Tibial nerve (tissue), 4 donors: ENCODE measurements around the gene SLC15A4.

Experiments
- EP300 ChIP-seq, 2 donors: sonication (generic); formaldehyde crosslinking; IDR thresholded peaks; one replicate each; pipeline ENCODE4 v1.6.1; 2017; ENCODE audit warnings: antibody characterized with exemption in 2 of 2, mild to moderate bottlenecking in 1 of 2
- POLR2A ChIP-seq, 2 donors: fragments of 450-650 bp; IDR thresholded peaks; one replicate each; pipeline ENCODE4 v1.6.1; 2017; ENCODE audit warnings: antibody characterized with exemption in 2 of 2, mild to moderate bottlenecking in 2 of 2, moderate library complexity in 2 of 2
- TF ChIP-seq, protein P1 (sequence below), 5 experiments: fragments of 200-600 bp in 3 of 5; fragments of 450-650 bp in 2 of 5; sonication (generic) in 3 of 5; IDR thresholded peaks; one replicate each; pipeline ENCODE4 v1.5.1; 2016 to 2019; ENCODE audit warnings: antibody characterized with exemption in 5 of 5, mild to moderate bottlenecking in 3 of 5, moderate library complexity in 2 of 5

DNA sequence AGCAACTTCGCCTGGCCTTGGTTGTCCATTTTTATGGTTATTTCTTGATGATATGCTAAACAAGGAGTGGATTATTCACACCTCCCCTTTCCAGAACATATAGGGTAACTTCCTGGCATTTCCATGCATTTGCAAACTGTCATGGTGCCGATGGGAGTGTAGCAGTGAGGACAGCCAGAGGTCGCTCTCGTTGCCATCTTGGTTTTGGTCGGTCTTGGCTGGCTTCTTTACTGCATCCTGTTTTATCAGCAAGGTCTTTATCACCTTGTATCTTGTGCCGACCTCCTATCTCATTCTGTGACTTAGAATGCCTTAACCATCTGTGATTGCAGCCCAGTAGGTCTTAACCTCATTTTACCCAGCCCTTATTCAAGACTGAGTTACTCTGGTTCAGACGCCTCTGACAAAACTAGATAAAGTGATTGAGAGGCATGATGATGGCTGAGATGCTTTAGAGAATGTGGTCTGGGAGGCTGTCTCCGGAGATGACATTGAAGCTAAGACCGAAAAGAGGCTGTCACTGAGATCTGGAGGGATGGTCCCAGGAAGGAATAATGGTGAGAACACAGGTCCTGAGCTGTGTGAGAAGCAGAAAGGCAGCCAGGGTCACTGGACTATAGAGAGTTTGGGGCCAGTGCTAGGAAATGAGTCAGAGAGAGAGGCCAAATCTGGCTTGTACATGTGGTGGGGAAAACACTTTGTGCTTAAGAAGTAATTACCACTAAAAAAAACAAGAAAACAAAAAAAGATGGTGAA is 32.5 kb upstream of the SLC15A4 start:
- TF ChIP-seq, protein P1, sequence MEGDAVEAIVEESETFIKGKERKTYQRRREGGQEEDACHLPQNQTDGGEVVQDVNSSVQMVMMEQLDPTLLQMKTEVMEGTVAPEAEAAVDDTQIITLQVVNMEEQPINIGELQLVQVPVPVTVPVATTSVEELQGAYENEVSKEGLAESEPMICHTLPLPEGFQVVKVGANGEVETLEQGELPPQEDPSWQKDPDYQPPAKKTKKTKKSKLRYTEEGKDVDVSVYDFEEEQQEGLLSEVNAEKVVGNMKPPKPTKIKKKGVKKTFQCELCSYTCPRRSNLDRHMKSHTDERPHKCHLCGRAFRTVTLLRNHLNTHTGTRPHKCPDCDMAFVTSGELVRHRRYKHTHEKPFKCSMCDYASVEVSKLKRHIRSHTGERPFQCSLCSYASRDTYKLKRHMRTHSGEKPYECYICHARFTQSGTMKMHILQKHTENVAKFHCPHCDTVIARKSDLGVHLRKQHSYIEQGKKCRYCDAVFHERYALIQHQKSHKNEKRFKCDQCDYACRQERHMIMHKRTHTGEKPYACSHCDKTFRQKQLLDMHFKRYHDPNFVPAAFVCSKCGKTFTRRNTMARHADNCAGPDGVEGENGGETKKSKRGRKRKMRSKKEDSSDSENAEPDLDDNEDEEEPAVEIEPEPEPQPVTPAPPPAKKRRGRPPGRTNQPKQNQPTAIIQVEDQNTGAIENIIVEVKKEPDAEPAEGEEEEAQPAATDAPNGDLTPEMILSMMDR (IDR thresholded peaks at IDR 0.05), result no peak
- no peak for TF ChIP-seq EP300 (IDR thresholded peaks at IDR 0.05)
- no peak for TF ChIP-seq POLR2A (IDR thresholded peaks at IDR 0.05)
